HFFc6 (cell line): ENCODE measurements around the gene ABCA3. TPM values are rescaled to one million over a fixed set of nuclear protein-coding genes. Genes with fewer than 3 reads are reported as not detected.

Source experiments
- DNase-seq: peaks from one replicate; pipeline ENCODE4 v3.0.0-alpha.2; 2018
- H3K27ac Mint-ChIP-seq: 2 replicates; pipeline ENCODE4 v1.8.0; 2020; ENCODE audit warnings: mild to moderate bottlenecking, mixed read lengths
- H3K27me3 Mint-ChIP-seq: 2 replicates; pipeline ENCODE4 v1.8.0; 2021; ENCODE audit warnings: mild to moderate bottlenecking, moderate library complexity, mixed read lengths; ENCODE audit not compliant: insufficient read depth
- H3K36me3 Mint-ChIP-seq: 2 replicates; pipeline ENCODE4 v1.8.0; 2021; ENCODE audit warnings: low read depth, mixed read lengths
- H3K4me1 Mint-ChIP-seq: 2 replicates; pipeline ENCODE4 v1.8.0; 2020; ENCODE audit warnings: low read depth, mixed read lengths
- H3K4me3 Mint-ChIP-seq: 2 replicates; pipeline ENCODE4 v1.8.0; 2020; ENCODE audit warnings: mild to moderate bottlenecking, moderate library complexity, mixed read lengths
- H3K9me3 Mint-ChIP-seq: 2 replicates; pipeline ENCODE4 v1.8.0; 2020; ENCODE audit warnings: mild to moderate bottlenecking, mixed read lengths
- microRNA-seq: library from miRNA; unstranded; fragments of <30 nt; microRNA quantifications from one replicate; pipeline ENCODE4, GENCODE V29; 2019
- total RNA-seq, 6 experiments: library from RNA; stranded (reverse); fragmentation: NEBNext Ultra II Directional; extraction: Animal tissue kit (Norgen Biotek cat#: 25700); gene quantifications; 2 replicates in 1 of 6; 3 replicates in 5 of 6; pipeline ENCODE4 v1.2.3, GENCODE V29; 2021
- TF ChIP-seq, protein P1 (sequence below): fragments of 200-600 bp; sonication (generic); IDR thresholded peaks from 2 replicates; pipeline ENCODE4 v1.5.0; 2021; ENCODE audit warnings: antibody characterized with exemption, mild to moderate bottlenecking

Gene ABCA3
- total RNA-seq, 6 experiments from 2014 or later: 1.9 to 3.6 (median 2.4) TPM

DNA sequence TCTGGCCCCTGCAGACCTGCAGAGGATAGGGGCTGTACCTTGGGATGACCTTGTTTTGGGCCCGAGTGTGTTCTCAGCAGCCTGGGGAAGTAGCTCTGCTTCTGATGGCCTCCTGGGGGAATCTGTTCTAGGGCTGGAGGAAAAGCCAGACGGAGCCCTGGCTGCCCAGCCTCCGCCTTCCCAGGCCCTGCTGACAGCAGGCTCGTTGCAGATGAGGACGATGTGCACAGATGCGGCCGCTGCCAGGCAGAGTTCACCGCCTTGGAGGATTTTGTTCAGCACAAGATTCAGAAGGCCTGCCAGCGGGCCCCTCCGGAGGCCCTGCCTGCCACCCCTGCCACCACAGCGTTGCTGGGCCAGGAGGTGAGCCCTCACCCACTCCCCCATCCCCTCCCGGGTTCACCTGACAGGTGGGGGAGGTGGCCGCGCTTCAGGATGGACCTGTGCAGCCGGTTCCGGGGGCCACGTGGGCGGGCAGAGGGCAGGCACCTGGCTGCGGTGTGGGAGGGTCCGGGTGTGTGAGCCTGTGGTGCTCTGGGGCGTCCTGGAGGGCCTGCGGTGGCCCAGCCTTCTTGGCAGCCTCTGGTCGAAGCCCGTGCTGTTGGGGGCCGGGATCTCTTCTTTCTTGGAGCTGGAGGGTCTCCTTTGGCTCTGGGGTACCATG is 112.2 kb downstream of the ABCA3 start:
- H3K4me3 Mint-ChIP-seq: no peak overlapping the region
- peaks cover 16% of the 10 kb centered on the region for H3K4me1 Mint-ChIP-seq
- no peaks in the 10 kb centered on the region; the same call in none of the 2 replicates for H3K27me3 Mint-ChIP-seq
- H3K36me3 Mint-ChIP-seq: no peaks in the 10 kb centered on the region
- DNase-seq: no peak
- no peak overlapping the region for H3K27ac Mint-ChIP-seq
- TF ChIP-seq, protein P1, sequence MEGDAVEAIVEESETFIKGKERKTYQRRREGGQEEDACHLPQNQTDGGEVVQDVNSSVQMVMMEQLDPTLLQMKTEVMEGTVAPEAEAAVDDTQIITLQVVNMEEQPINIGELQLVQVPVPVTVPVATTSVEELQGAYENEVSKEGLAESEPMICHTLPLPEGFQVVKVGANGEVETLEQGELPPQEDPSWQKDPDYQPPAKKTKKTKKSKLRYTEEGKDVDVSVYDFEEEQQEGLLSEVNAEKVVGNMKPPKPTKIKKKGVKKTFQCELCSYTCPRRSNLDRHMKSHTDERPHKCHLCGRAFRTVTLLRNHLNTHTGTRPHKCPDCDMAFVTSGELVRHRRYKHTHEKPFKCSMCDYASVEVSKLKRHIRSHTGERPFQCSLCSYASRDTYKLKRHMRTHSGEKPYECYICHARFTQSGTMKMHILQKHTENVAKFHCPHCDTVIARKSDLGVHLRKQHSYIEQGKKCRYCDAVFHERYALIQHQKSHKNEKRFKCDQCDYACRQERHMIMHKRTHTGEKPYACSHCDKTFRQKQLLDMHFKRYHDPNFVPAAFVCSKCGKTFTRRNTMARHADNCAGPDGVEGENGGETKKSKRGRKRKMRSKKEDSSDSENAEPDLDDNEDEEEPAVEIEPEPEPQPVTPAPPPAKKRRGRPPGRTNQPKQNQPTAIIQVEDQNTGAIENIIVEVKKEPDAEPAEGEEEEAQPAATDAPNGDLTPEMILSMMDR: no peak
- no peaks in the 10 kb centered on the region for H3K9me3 Mint-ChIP-seq

DNA sequence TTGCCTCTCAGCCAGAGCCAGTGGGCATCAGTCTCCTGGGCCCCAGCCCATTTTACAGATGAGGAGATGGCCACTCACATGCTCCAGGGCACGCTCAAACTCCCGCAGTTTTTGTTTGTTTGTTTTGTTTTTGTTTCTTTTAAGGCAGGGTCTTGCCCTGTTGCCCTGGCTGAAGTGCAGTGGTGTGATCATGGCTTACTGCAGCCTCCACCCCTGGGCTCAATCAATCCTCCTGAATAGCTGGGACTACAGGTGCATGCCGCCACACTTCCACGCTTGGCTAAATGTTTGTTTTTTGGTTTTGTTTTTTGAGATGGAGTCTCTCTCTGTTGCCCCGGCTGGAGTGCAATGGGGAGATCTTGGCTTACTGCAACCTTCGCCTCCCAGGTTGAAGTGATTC is 113.6 kb downstream of the ABCA3 start:
- TF ChIP-seq, protein P1: no peak
- H3K4me1 Mint-ChIP-seq: peaks cover 16% of the 10 kb centered on the region
- H3K27ac Mint-ChIP-seq: no peak overlapping the region; the same call in 1 of the 2 replicates
- no peak for DNase-seq
- H3K36me3 Mint-ChIP-seq: no peaks in the 10 kb centered on the region
- H3K9me3 Mint-ChIP-seq: no peaks in the 10 kb centered on the region
- no peaks in the 10 kb centered on the region; the same call in none of the 2 replicates for H3K27me3 Mint-ChIP-seq
- H3K4me3 Mint-ChIP-seq: no peak overlapping the region

DNA sequence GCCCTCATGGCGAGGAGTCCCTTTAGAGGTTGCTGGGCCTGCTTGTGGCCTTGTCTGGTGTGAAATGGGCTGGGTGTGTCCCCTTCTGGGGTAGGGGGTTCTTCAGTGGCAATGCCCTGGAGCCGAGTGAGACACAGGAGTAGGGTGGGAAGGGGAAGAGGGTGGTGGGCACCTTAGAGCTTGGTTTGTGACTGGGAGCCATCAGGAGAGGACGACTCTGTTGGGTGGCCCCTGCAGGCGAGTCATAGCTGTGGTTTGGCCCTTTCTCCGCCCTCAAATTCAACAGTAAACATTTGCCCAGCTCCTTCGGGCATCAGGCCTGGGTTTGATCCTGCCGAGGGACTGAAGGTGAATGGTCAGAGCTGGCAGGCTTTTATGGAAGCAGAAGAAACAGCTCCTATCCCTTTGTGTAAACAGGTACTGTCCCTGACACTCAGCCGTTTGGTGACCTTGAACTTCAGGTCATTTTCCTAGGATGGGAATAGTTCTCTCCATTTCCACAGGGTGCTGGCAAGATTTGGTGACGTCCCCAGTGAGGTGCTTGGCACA is 114.2 kb downstream of the ABCA3 start:
- DNase-seq: no peak
- Mint-ChIP-seq H3K27ac (peak overlapping the region; percentile 72), H3K4me1 (peaks cover 16% of the 10 kb centered on the region), H3K9me3 (no peaks in the 10 kb centered on the region), H3K4me3 (peak overlapping the region; percentile 54), H3K36me3 (no peaks in the 10 kb centered on the region), H3K27me3 (no peaks in the 10 kb centered on the region; the same call in 1 of the 2 replicates)
- TF ChIP-seq, protein P1: no peak

Small RNAs within 50 kb of the gene (microRNA-seq; reads per million reads assigned to microRNA genes)
- gene MIR3677 (not detected), gene MIR4717 (not detected)

Other genes starting within 250 kb of the ABCA3 start
- 100 to 1,000 TPM in 1 of 6 experiments, 10 to 100 TPM in 5; 77.9 to 118 (median 82.5) TPM for gene PKD1, start 204.8 kb downstream of the ABCA3 start, total RNA-seq
- gene RAB26, start 192.1 kb downstream of the ABCA3 start, total RNA-seq: 1 to 10 TPM in 1 of 6 experiments, under 1 TPM in 5; 0.31 to 1.2 (median 0.65) TPM
- gene TRAF7, start 184.9 kb downstream of the ABCA3 start, total RNA-seq: 10 to 100 TPM; 81.4 to 88.3 (median 85.3) TPM
- gene CASKIN1, start 144.1 kb downstream of the ABCA3 start, total RNA-seq: under 1 TPM; 0.06 to 0.56 (median 0.11) TPM
- 10 to 100 TPM; 32.7 to 39.4 (median 37.5) TPM for gene MLST8, start 135.3 kb downstream of the ABCA3 start, total RNA-seq
- gene BRICD5, start 129.9 kb downstream of the ABCA3 start, total RNA-seq: 1 to 10 TPM; 1.1 to 2.6 (median 1.8) TPM
- 10 to 100 TPM; 12.8 to 17.8 (median 15.1) TPM for gene PGP, start 125.9 kb downstream of the ABCA3 start, total RNA-seq
- gene E4F1, start 117.1 kb downstream of the ABCA3 start, total RNA-seq: 10 to 100 TPM; 15.8 to 19.8 (median 16.7) TPM
- 1 to 10 TPM in 4 of 6 experiments, under 1 TPM in 2; 0.82 to 1.5 (median 1.1) TPM for gene DNASE1L2, start 104.3 kb downstream of the ABCA3 start, total RNA-seq
- 10 to 100 TPM; 30.3 to 47.8 (median 35.4) TPM for gene ECI1, start 89.1 kb downstream of the ABCA3 start, total RNA-seq
- gene RNPS1, start 72.6 kb downstream of the ABCA3 start, total RNA-seq: 100 to 1,000 TPM; 127 to 163 (median 140) TPM
- gene CCNF, start 88.7 kb upstream of the ABCA3 start, total RNA-seq: 10 to 100 TPM; 10.9 to 22.3 (median 19.8) TPM
- gene TEDC2, start 119.4 kb upstream of the ABCA3 start, total RNA-seq: 1 to 10 TPM; 3.6 to 8.3 (median 8.0) TPM
- under 1 TPM; 0.22 to 0.47 (median 0.33) TPM for gene NTN3, start 130.6 kb upstream of the ABCA3 start, total RNA-seq
- gene TBC1D24, start 134.4 kb upstream of the ABCA3 start, total RNA-seq: 10 to 100 TPM; 15.8 to 30.3 (median 19.0) TPM
- 100 to 1,000 TPM; 303 to 341 (median 309) TPM for gene ATP6V0C, start 173.2 kb upstream of the ABCA3 start, total RNA-seq
- gene AMDHD2, start 179.6 kb upstream of the ABCA3 start, total RNA-seq: 10 to 100 TPM; 15.6 to 19.3 (median 18.6) TPM
- gene CEMP1, start 190.7 kb upstream of the ABCA3 start, total RNA-seq: not detected
- gene PDPK1, start 197.3 kb upstream of the ABCA3 start, total RNA-seq: 10 to 100 TPM; 34.2 to 43.8 (median 37.0) TPM